Measurements from ENCODE around the gene ZNF254. TPM values are rescaled to one million over a fixed set of nuclear protein-coding genes. Genes with fewer than 3 reads are reported as not detected.

ZNF254 gene
- total and polyA plus RNA-seq, 2 donors (not counting 1 experiment from before 2014, with no cell fraction given) = 6.4 to 8.9 TPM

DNA sequence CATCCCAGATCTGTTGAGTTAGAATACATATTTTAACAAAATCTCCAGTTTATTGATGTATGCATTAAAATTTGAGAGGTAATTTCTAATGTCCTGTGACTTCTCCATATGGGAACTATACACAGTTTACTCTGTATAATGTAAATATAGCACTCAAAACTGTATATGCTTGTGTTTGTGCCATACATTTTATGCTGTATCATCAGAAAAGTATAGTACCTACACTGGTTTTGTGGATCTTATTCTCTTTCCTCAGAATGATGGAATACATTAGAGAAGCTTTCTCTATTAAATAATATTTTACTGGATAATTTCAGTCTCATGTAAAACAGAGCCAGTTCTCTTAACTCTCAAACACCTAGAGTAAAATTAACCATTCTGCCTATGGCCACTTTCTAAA lies 53.6 kb downstream of the ZNF254 start:
- H3K9me3 ChIP-seq (ENCODE audit: control insufficient read depth, insufficient read depth, low read depth, low read length) = no peaks in the 10 kb centered on the region
- H4K20me1 ChIP-seq (ENCODE audit: control insufficient read depth, extremely low read depth, insufficient read depth, low read length) = no peaks in the 10 kb centered on the region
- no peak for DNase-seq (ENCODE audit: low read depth in 2 of 2)
- no peak overlapping the region for H3K9ac ChIP-seq (ENCODE audit: insufficient read depth, low read length)
- TF ChIP-seq, protein P1, sequence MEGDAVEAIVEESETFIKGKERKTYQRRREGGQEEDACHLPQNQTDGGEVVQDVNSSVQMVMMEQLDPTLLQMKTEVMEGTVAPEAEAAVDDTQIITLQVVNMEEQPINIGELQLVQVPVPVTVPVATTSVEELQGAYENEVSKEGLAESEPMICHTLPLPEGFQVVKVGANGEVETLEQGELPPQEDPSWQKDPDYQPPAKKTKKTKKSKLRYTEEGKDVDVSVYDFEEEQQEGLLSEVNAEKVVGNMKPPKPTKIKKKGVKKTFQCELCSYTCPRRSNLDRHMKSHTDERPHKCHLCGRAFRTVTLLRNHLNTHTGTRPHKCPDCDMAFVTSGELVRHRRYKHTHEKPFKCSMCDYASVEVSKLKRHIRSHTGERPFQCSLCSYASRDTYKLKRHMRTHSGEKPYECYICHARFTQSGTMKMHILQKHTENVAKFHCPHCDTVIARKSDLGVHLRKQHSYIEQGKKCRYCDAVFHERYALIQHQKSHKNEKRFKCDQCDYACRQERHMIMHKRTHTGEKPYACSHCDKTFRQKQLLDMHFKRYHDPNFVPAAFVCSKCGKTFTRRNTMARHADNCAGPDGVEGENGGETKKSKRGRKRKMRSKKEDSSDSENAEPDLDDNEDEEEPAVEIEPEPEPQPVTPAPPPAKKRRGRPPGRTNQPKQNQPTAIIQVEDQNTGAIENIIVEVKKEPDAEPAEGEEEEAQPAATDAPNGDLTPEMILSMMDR (conservative IDR thresholded peaks at IDR 0.05 in 1 of 2, IDR thresholded peaks at IDR 0.05 in 1 of 2; ENCODE audit: low read depth in 1 of 2, low read length in 2 of 2) = no peak
- TF ChIP-seq EZH2 (IDR thresholded peaks at IDR 0.05; ENCODE audit: low read length, missing control alignments) = no peak
- H3K79me2 ChIP-seq (ENCODE audit: control insufficient read depth, insufficient read depth, low read length) = no peaks in the 10 kb centered on the region
- H3K27ac ChIP-seq (ENCODE audit: insufficient read depth, low read length) = no peak overlapping the region
- H3K4me2 ChIP-seq (ENCODE audit: extremely low read depth, insufficient read depth, low read length) = no peak overlapping the region
- H3K36me3 ChIP-seq (ENCODE audit: control insufficient read depth, insufficient read depth, low read length) = no peaks in the 10 kb centered on the region
- H2AFZ ChIP-seq (ENCODE audit: low read length) = no peak overlapping the region
- no peaks in the 10 kb centered on the region for H3K4me1 ChIP-seq (ENCODE audit: control insufficient read depth, extremely low read depth, insufficient read depth, low read length)
- H3K27me3 ChIP-seq (ENCODE audit: control insufficient read depth, insufficient read depth, low read length) = no peaks in the 10 kb centered on the region
- H3K4me3 ChIP-seq (replicated peaks in 1 of 4; ENCODE audit: control extremely low read depth in 1 of 4, insufficient read depth in 1 of 4, low read depth in 3 of 4, low read length in 4 of 4) = no peak overlapping the region

DNA sequence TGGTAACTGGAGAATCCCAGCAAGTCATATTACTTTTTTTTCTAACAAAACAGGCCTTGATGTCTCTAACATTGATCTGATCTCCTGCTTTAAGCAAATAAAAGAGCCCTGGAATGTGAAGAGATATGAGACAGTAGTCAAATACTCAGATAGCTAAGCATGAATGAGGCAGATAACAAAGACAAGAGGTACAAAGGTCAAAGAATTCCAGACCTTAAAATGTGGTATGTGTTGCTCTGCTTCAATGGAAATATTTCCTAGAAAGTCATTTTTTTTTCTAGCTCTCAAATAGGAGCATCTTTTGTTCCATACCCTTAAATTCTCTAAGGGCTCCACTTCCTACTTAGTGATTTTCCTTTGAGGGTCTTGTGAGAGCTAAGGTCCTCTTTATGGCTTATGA lies 54.6 kb downstream of the ZNF254 start:
- no peaks in the 10 kb centered on the region for H3K27me3 ChIP-seq (ENCODE audit: control insufficient read depth, insufficient read depth, low read length)
- peak in 1 of 2 donors; percentile 18 for DNase-seq (ENCODE audit: low read depth in 2 of 2)
- TF ChIP-seq, protein P1 (conservative IDR thresholded peaks at IDR 0.05 in 1 of 2, IDR thresholded peaks at IDR 0.05 in 1 of 2; ENCODE audit: low read depth in 1 of 2, low read length in 2 of 2) = no peak
- no peak for TF ChIP-seq EZH2 (IDR thresholded peaks at IDR 0.05; ENCODE audit: low read length, missing control alignments)
- H3K9ac ChIP-seq (ENCODE audit: insufficient read depth, low read length) = no peak overlapping the region
- H3K79me2 ChIP-seq (ENCODE audit: control insufficient read depth, insufficient read depth, low read length) = no peaks in the 10 kb centered on the region
- no peaks in the 10 kb centered on the region for H3K9me3 ChIP-seq (ENCODE audit: control insufficient read depth, insufficient read depth, low read depth, low read length)
- H3K4me3 ChIP-seq (replicated peaks in 1 of 4; ENCODE audit: control extremely low read depth in 1 of 4, insufficient read depth in 1 of 4, low read depth in 3 of 4, low read length in 4 of 4) = no peak overlapping the region
- H3K4me2 ChIP-seq (ENCODE audit: extremely low read depth, insufficient read depth, low read length) = no peak overlapping the region
- H3K27ac ChIP-seq (ENCODE audit: insufficient read depth, low read length) = no peak overlapping the region
- no peak overlapping the region for H2AFZ ChIP-seq (ENCODE audit: low read length)
- no peaks in the 10 kb centered on the region for H3K4me1 ChIP-seq (ENCODE audit: control insufficient read depth, extremely low read depth, insufficient read depth, low read length)
- no peaks in the 10 kb centered on the region for H4K20me1 ChIP-seq (ENCODE audit: control insufficient read depth, extremely low read depth, insufficient read depth, low read length)
- no peaks in the 10 kb centered on the region for H3K36me3 ChIP-seq (ENCODE audit: control insufficient read depth, insufficient read depth, low read length)

- H3K9me3 ChIP-seq (ENCODE audit: control insufficient read depth, insufficient read depth, low read depth, low read length) = no peaks in the 10 kb centered on the region
- no peak overlapping the region for H3K4me2 ChIP-seq (ENCODE audit: extremely low read depth, insufficient read depth, low read length)
- no peak overlapping the region for H3K9ac ChIP-seq (ENCODE audit: insufficient read depth, low read length)
- H3K27ac ChIP-seq (ENCODE audit: insufficient read depth, low read length) = no peak overlapping the region
- H3K36me3 ChIP-seq (ENCODE audit: control insufficient read depth, insufficient read depth, low read length) = no peaks in the 10 kb centered on the region
- no peaks in the 10 kb centered on the region for H4K20me1 ChIP-seq (ENCODE audit: control insufficient read depth, extremely low read depth, insufficient read depth, low read length)
- H3K79me2 ChIP-seq (ENCODE audit: control insufficient read depth, insufficient read depth, low read length) = no peaks in the 10 kb centered on the region
- no peak for TF ChIP-seq EZH2 (IDR thresholded peaks at IDR 0.05; ENCODE audit: low read length, missing control alignments)
- TF ChIP-seq, protein P1 (conservative IDR thresholded peaks at IDR 0.05 in 1 of 2, IDR thresholded peaks at IDR 0.05 in 1 of 2; ENCODE audit: low read depth in 1 of 2, low read length in 2 of 2) = no peak
- no peak overlapping the region for H3K4me3 ChIP-seq (replicated peaks in 1 of 4; ENCODE audit: control extremely low read depth in 1 of 4, insufficient read depth in 1 of 4, low read depth in 3 of 4, low read length in 4 of 4)
- no peaks in the 10 kb centered on the region for H3K27me3 ChIP-seq (ENCODE audit: control insufficient read depth, insufficient read depth, low read length)
- no peaks in the 10 kb centered on the region for H3K4me1 ChIP-seq (ENCODE audit: control insufficient read depth, extremely low read depth, insufficient read depth, low read length)
- no peak for DNase-seq (ENCODE audit: low read depth in 2 of 2)
- H2AFZ ChIP-seq (ENCODE audit: low read length) = no peak overlapping the region
Observed at GRCh38 chr19:24142771-24143170, 55.8 kb downstream of the ZNF254 start.

Measured in fibroblast of lung (primary cell).